OCI-LY1 (cell line): ENCODE data around the gene USH1C.

ENCODE experiments used
- H2AFZ ChIP-seq: fragments of 200-600 bp; sonication (generic), shearing (Covaris generic); 2 replicates; pipeline ENCODE4 v1.6.0; 2014; ENCODE audit warnings: antibody characterized with exemption, mild to moderate bottlenecking, low read length
- H3F3A ChIP-seq: fragments of 200-600 bp; sonication (generic), shearing (Covaris generic); 2 replicates; pipeline ENCODE4 v1.6.0; 2014; ENCODE audit warnings: mild to moderate bottlenecking, antibody characterized with exemption, low read length, moderate library complexity; ENCODE audit not compliant: insufficient read depth
- H3K27ac ChIP-seq: fragments of 200-600 bp; sonication (generic); 2 replicates; pipeline ENCODE4 v1.5.1; 2014; ENCODE audit warnings: low read length, mixed run types, mild to moderate bottlenecking, low read depth; ENCODE audit not compliant: poor library complexity, severe bottlenecking
- H3K27me3 ChIP-seq: fragments of 200-600 bp; sonication (generic); 2 replicates; pipeline ENCODE4 v1.6.0; 2014; ENCODE audit warnings: antibody characterized with exemption, mild to moderate bottlenecking, low read length, moderate library complexity; ENCODE audit not compliant: insufficient read depth
- H3K36me3 ChIP-seq: fragments of 200-600 bp; sonication (generic); 2 replicates; pipeline ENCODE4 v1.6.1; 2014; ENCODE audit warnings: mild to moderate bottlenecking, antibody characterized with exemption, low read length, moderate library complexity, mixed read lengths; ENCODE audit not compliant: insufficient read depth
- H3K4me1 ChIP-seq: fragments of 200-600 bp; sonication (generic); 2 replicates; pipeline ENCODE4 v1.5.1; 2014; ENCODE audit warnings: mild to moderate bottlenecking, low read length, moderate library complexity; ENCODE audit not compliant: insufficient read depth, severe bottlenecking
- H3K4me2 ChIP-seq: fragments of 200-600 bp; sonication (generic), shearing (Covaris generic); 2 replicates; pipeline ENCODE4 v1.6.1; 2014; ENCODE audit warnings: low read length
- H3K4me3 ChIP-seq: fragments of 200-600 bp; sonication (generic); 2 replicates; pipeline ENCODE4 v1.5.1; 2014; ENCODE audit warnings: low read length, low read depth, mild to moderate bottlenecking, mixed read lengths; ENCODE audit not compliant: poor library complexity, severe bottlenecking
- H3K79me2 ChIP-seq: fragments of 200-600 bp; shearing (Covaris generic); 2 replicates; pipeline ENCODE4 v1.6.1; 2016; ENCODE audit warnings: mixed run types, low read length, mixed read lengths; ENCODE audit not compliant: insufficient read depth
- H3K9ac ChIP-seq: fragments of 200-600 bp; sonication (generic), shearing (Covaris generic); 2 replicates; pipeline ENCODE4 v1.6.1; 2014; ENCODE audit warnings: mild to moderate bottlenecking, low read length, mixed read lengths
- H3K9me2 ChIP-seq: fragments of 200-600 bp; sonication (generic), shearing (Covaris generic); 2 replicates; pipeline ENCODE4 v1.6.1; 2014; ENCODE audit warnings: low read depth, mild to moderate bottlenecking, low read length, mixed read lengths
- H3K9me3 ChIP-seq: fragments of 200-600 bp; shearing (Covaris generic); 2 replicates; pipeline ENCODE4 v1.6.1; 2014; ENCODE audit warnings: low read length, mixed read lengths
- H4K20me1 ChIP-seq: fragments of 200-600 bp; sonication (generic), shearing (Covaris generic); 2 replicates; pipeline ENCODE4 v1.6.0; 2016; ENCODE audit warnings: mild to moderate bottlenecking, low read length; ENCODE audit not compliant: insufficient read depth
- CTCF ChIP-seq: fragments of 200-600 bp; sonication (generic), shearing (Covaris generic); IDR thresholded peaks from 2 replicates; pipeline ENCODE4 v1.5.1; 2017; ENCODE audit warnings: mild to moderate bottlenecking, antibody characterized with exemption, low read length, moderate library complexity, mixed read lengths
- EZH2 ChIP-seq: fragments of 200-600 bp; sonication (generic), shearing (Covaris generic); IDR thresholded peaks from 2 replicates; pipeline ENCODE4 v1.8.0; 2017; ENCODE audit warnings: borderline replicate concordance, mixed run types, mild to moderate bottlenecking, antibody characterized with exemption, low read length, moderate library complexity, mixed read lengths

USH1C gene

GRCh38 chr11:17552041-17552355, 7.8 kb upstream of the USH1C start:
- no peak overlapping the region for H3K27ac ChIP-seq
- H3K9ac ChIP-seq: no peak overlapping the region
- H2AFZ ChIP-seq: no peak overlapping the region
- TF ChIP-seq EZH2: no peak
- TF ChIP-seq CTCF: no peak
- H3K4me1 ChIP-seq: no peaks in the 10 kb centered on the region
- no peaks in the 10 kb centered on the region for H3K9me2 ChIP-seq
- no peaks in the 10 kb centered on the region for H3K27me3 ChIP-seq
- H3K9me3 ChIP-seq: no peaks in the 10 kb centered on the region
- H3K36me3 ChIP-seq: no peaks in the 10 kb centered on the region
- no peaks in the 10 kb centered on the region for H3F3A ChIP-seq
- no peak overlapping the region for H3K4me2 ChIP-seq
- H3K79me2 ChIP-seq: no peaks in the 10 kb centered on the region
- no peak overlapping the region for H3K4me3 ChIP-seq
- H4K20me1 ChIP-seq: no peaks in the 10 kb centered on the region

DNA sequence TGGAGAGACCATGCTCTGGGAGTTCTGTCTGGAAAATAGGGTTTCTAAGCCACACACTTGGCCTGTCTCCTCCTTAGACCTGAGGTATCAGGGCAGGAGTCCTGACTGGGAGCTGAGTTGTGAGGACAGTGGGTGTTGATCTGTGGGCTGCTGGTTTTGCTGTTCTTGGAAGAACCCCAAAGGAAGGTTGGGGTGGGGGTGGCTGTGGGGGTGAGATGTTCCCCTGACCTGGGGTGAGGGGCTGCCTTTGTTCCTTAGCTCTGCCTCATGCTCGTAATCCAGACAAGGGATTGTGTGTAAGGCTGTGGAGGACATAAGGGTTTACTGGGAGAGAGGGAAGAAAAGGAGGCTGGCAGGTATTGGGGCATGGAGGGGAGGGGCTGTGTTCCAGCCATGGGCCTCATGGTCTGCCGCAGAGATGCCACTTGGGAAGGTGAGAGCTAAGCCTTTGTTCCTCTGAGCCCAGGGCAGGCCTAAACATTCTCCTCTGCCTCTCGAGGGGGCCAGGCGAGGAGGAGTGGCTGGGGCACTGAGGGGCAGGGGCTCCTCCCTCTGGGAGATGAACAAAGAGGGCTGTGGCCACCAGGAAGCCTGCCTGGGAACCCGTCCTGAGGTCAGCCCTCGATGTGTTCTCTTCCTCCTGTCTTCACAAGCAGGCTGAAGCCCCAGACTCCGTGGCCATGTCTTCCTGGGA, 7.3 kb upstream of the USH1C start:
- H3K9ac ChIP-seq: no peak overlapping the region
- H3K9me2 ChIP-seq: no peaks in the 10 kb centered on the region
- H4K20me1 ChIP-seq: no peaks in the 10 kb centered on the region
- H3K27me3 ChIP-seq: no peaks in the 10 kb centered on the region
- no peak overlapping the region for H2AFZ ChIP-seq
- no peaks in the 10 kb centered on the region for H3F3A ChIP-seq
- no peak overlapping the region for H3K4me2 ChIP-seq
- no peak overlapping the region for H3K4me3 ChIP-seq
- H3K4me1 ChIP-seq: no peaks in the 10 kb centered on the region
- TF ChIP-seq EZH2: no peak
- no peak for TF ChIP-seq CTCF
- no peak overlapping the region for H3K27ac ChIP-seq
- H3K9me3 ChIP-seq: no peaks in the 10 kb centered on the region
- no peaks in the 10 kb centered on the region for H3K36me3 ChIP-seq
- H3K79me2 ChIP-seq: no peaks in the 10 kb centered on the region

- TF ChIP-seq EZH2 (no peak), CTCF (no peak)
- Histone ChIP-seq H3K9me3 (no peaks in the 10 kb centered on the region), H3K4me2 (no peak overlapping the region)
These were observed 6.5 kb upstream of the USH1C start for GRCh38 chr11:17550450-17551346.

More at GRCh38 chr11:17550450-17551346, 6.5 kb upstream of the USH1C start:
- H3K9me2 ChIP-seq: no peaks in the 10 kb centered on the region
- H3K4me3 ChIP-seq: no peak overlapping the region
- no peaks in the 10 kb centered on the region for H3F3A ChIP-seq
- H3K9ac ChIP-seq: no peak overlapping the region
- no peak overlapping the region for H2AFZ ChIP-seq
- no peaks in the 10 kb centered on the region for H3K27me3 ChIP-seq
- no peak overlapping the region for H3K27ac ChIP-seq
- H3K79me2 ChIP-seq: no peaks in the 10 kb centered on the region
- H3K36me3 ChIP-seq: no peaks in the 10 kb centered on the region
- no peaks in the 10 kb centered on the region for H4K20me1 ChIP-seq
- H3K4me1 ChIP-seq: no peaks in the 10 kb centered on the region
